K562 treated with DMSO at 1 percent for 12 hours (cell line): Measurements from ENCODE around the gene HCFC1R1. TPM values are rescaled to one million over a fixed set of nuclear protein-coding genes. Genes with fewer than 3 reads are reported as not detected.

Experiments used
- total RNA-seq: library from RNA; unstranded; fragments of 300-600 nt; gene quantifications from 2 replicates; pipeline ENCODE4 v1.2.3, GENCODE V29; 2022; ENCODE audit not compliant: insufficient read depth

Gene HCFC1R1, protein sequence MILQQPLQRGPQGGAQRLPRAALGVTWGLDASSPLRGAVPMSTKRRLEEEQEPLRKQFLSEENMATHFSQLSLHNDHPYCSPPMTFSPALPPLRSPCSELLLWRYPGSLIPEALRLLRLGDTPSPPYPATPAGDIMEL
- total RNA-seq: 26.3 and 32.4 TPM in 2 replicates

DNA sequence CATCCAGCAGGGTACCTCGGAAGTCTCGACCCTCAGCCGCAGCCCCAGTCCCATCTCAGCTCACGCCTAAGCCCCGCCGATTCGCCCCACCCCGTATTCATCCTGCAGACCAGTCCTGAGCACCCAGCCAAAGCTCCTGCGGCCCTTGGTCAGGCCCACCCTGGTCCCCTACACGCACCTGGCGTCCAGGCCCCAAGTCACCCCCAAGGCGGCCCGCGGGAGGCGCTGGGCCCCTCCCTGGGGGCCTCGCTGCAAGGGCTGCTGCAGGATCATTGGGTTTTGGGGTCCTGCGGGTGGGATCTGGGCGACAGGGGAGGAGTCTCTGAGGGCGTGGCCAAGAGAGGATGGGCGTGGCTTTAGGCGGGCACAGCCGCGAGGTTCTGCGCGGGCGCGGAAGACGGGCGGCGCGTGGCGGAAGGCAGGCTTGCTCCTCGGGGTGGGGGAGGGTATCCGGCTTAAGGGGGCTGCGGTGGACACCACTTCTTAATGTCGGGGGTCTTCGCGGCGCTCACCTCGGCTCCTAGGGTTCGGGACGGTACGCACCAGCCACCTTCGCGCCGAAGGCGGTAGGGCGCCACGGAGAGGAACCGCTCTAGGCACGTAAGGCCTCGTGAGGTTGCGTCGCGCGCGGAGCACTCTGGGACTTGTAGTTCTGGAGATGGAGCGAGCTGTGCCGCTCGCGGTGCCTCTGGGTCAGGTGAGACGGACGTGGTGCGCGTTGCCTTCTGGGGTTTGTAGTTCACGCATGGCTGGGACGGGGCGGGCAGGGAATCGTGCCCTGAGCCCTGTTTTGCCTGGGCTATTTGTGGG, at the start of gene HCFC1R1, which contains the start of gene THOC6:
Gene HCFC1R1, minus strand, starts transcription at position 274 of the 810 bp plus-strand sequence. Its CDS starts 1 bp downstream, at position 273.
Gene THOC6, plus strand, starts transcription at position 367 of the 810 bp plus-strand sequence. Its CDS starts 292 bp downstream, at position 659.

DNA sequence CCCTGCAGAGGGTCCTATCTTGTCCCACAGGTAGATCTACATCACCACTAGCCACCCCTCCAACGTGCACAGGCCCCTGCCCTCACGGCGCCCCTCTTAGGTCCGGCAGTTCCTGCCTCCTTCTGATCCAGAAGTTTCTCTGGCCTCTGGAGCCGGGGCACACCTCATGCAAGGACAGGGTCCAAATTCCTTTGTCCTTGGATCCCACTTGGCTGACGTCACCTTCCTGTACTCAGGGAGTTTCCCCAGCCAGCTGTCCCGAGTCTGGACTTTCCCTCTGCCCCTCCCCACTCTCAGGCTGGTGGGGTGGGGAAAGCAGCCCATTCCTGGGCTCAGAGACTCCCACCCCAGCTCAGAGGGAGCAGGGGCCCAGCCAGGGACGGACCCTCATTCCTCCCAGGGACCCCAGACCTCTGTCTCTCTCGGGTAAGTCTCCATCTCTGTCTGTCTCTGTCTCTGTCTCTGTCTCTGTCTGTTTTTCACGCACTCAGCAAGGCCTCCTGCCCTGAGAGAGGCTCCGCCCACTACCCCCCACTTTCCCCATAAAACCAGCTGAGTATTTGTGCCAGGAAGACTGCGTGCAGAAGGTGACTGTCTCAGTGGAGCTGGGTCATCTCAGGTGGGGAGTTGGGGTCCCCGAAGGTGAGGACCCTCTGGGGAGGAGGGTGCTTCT, 41.5 kb upstream of the HCFC1R1 start, which contains the start of gene IL32:
Gene IL32, plus strand, starts transcription at position 572 of the 673 bp plus-strand sequence. CDS start 172 bp downstream, outside the sequence.

DNA sequence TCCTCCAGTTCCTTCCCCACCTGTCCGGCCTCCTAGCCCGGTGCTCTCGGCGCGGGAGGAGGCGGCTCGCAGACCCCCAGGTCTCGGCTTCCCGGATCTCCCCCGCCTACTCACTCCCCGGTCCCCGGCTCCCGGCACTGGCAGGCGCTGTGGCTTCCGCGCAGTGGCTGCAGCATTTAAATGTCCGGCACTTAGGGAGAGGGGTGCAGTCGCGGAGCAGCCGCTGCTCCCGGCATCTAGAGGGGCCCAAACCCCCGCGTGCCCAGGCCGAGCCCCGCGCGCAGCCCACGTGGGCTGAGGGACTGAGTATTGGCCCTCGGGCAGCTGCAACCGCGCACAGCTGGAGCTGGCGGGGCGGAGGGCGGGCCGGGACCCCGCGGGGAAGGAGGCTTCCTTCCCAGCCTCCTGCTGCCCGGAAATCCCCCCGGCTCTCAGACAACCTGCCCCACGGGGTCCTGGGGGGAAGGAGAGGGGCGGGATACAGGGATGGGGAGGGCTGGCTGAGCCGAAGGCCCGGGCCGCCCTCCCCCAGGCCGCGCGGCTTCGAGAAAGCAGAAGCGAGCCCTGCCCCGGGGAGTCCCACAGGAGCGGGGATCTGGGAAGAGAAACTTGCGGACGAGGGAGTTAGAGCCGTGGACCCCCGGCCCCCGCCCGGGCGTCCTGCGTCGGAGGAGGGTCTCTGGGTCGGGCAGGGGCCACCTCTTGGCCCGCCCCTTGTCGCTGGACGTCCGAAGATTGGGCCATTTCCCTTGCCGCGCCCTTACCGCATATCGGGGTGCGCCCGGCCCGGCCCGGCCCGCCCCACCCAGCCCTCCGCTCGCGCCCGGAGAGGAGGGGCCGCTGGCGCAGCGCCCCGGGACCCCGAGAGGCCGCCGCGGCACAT, 22.3 kb upstream of the HCFC1R1 start, which contains the start of gene MMP25:
Gene MMP25, plus strand, starts transcription at position 804 of the 883 bp plus-strand sequence. CDS start 357 bp downstream, outside the sequence.

DNA sequence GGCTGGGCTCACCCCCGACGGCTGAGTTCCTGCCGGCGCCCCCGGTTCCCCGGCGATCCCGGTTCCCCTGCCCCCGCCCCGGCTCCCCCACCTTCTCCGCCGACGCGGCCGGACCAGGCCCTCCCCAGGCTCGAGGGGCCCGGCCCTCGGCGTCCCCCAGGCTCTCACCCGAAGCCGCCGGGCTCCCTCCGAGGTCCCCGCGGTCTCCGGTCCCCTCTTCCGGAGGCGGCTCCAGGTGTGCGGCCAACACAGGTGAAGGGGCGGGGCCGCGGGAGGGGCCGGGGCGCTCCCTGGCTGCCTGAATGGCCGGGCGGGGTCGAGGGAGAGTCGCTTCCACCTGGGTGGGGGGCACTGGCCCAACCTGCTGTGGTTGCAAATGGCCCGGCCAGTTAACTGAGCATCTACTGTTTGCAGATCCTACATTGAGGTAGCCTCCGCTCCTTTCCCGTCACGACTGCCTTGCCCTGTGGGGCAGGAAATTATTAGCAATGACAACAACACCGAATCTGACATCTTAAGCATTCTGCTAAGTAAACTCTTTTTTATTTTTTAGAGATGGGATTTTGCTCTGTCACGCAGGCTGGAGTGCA, 13.1 kb upstream of the HCFC1R1 start, which contains the start of gene BICDL2:
Gene BICDL2, minus strand, starts transcription at position 219 of the 590 bp plus-strand sequence. CDS start 1,448 bp downstream, outside the sequence.

DNA sequence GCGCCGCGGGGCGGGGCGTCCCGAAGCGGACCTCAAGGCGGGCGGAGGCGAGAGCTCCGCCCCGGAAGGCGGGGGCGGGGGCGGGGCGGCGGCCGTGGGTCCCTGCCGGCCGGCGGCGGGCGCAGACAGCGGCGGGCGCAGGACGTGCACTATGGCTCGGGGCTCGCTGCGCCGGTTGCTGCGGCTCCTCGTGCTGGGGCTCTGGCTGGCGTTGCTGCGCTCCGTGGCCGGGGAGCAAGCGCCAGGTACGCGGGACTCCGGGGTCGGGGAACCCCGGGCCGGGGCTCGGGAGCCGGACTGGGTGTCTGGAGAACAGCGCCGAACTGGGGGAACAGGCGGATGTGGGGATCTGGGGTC, 3.5 kb downstream of the HCFC1R1 start, which contains the start of gene TNFRSF12A:
Gene TNFRSF12A, plus strand, starts transcription at position 122 of the 357 bp plus-strand sequence. Its CDS starts 30 bp downstream, at position 152.

DNA sequence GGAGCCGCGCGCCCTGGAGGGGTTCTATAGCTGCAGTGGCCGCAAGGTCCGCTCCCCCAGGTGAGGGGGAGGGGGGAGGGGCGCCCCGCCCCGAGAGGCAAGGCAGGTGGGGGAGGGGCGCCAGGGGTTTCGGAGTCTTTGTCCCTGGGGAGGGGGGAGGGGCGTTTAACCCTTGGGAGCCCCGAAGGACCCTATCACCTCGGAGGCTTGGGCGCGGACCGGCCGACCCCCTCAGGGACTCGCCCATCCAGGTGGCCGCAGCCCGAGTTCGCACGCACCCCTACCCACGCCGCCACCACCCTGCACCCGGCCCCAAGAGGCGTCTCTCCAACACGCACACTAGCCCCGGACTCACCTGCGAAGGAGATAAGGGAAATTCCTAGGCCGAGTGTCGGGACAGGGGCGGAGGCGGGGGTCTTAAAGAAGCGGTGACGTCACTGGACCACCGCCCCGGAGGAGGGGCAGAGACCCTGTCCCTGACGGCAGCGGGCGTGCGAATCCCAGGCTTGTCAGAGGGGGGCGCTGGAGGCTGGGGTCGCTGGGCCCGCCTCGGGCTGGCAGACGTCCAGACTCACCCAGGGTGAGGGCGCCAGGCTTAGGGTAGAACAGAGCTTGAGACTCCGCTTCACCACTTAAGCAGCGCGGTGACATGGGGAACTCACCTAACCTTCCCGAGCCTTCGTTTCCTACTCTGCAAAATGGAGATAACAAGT, 5.8 kb downstream of the HCFC1R1 start, which contains the start of gene CLDN6:
Gene CLDN6, minus strand, starts transcription at position 390 of the 713 bp plus-strand sequence. CDS start 2,162 bp downstream, outside the sequence.

DNA sequence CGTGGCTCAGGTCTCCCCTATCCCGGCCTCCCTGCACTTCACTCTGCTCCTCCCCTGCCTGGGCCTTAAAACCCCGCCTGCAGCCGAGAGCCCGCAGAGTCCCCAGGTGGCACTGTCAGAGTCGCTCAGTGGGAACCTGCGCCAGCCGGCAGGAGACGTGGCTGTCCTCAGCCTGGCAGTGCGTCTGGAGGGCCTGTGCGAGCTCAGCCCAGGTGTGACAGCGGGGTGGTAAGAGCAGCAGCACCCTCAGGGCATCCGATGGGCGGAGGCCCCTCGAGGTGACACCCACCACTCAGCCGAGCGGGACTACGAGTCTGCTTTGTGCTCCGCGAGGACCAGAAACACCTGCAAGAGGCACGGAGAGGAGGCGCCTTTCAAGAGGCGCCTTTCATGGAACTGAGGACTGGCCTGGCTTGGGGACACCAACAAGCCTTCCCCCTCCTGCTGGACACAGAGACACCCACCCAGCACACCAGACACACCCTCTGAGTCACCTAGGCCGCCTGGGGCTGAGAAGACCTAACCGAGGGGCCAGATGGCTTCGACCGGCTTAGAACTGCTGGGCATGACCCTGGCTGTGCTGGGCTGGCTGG, 10.8 kb downstream of the HCFC1R1 start, which contains the start of gene CLDN9:
Gene CLDN9, plus strand, starts transcription at position 96 of the 593 bp plus-strand sequence. Its CDS starts 440 bp downstream, at position 536.

DNA sequence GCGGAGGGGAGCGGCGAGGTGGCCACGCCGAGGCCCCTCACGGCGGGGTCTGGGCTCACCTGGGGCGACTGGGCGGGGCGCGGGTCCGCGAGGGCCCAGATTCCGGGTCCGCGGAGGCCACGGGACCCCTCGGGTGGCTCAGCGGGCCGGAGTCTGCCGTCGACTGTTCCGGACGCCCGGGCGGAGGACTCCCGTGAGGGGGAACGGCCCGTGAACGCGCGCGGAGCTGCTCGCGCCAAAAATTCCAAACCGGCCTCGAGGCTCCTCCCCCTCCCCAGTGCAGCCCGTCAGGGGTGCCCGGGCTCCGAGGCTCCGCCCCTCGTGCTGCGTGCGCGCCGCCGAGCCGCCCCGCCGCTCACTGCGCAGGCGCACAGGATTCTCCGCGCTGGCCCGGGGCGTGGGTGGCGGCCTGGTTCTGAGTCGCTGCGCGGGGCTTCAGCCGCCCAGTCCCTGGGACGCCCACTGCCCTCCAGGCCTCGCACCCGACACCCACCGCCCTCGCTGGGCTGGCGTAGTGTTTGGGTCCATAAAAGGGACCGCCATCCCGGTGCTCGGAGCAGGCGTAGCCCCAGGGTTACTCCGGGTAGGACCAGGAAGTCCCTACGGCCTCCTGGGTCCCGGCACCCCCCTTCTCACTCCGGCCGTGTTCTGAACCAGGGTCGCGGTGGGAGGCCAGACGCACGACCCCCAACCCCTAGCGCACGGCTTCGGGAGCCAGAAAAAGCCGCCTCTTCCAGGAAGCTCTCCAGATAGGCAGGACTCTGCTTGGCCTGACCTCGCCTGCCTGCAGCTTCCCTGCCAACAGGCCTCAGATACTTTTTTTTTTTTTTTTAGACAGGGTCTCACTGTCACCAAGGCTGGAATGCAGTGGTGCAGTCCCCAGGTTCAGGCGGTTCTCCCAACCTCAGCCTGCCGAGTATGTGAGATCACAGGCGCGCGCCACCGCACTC, 43.2 kb downstream of the HCFC1R1 start, which contains the start of gene PKMYT1:
Gene PKMYT1, minus strand, starts transcription at position 220 of the 950 bp plus-strand sequence. CDS start 789 bp downstream, outside the sequence.

Other genes with a start within 250 kb of the HCFC1R1 start
- gene ELOB, start 246.7 kb downstream of the HCFC1R1 start, total RNA-seq: 243 and 416 TPM in 2 replicates
- not detected in 2 replicates for gene PRSS33, start 236.4 kb downstream of the HCFC1R1 start, total RNA-seq
- gene PRSS41, start 225.5 kb downstream of the HCFC1R1 start, total RNA-seq: not detected in 2 replicates
- gene PRSS21, start 206.7 kb downstream of the HCFC1R1 start, total RNA-seq: 71.2 and 81.6 TPM in 2 replicates
- 1.7 TPM in 1 of 2 replicates, not detected in the other for gene ZG16B, start 193.6 kb downstream of the HCFC1R1 start, total RNA-seq
- not detected in 2 replicates for gene PRSS22, start 165.8 kb downstream of the HCFC1R1 start, total RNA-seq
- 72.2 and 77.6 TPM in 2 replicates for gene FLYWCH2, start 140.7 kb downstream of the HCFC1R1 start, total RNA-seq
- gene FLYWCH1, start 112.0 kb downstream of the HCFC1R1 start, total RNA-seq: 41.5 and 48.1 TPM in 2 replicates
- 0.85 TPM in 1 of 2 replicates, not detected in the other for gene KREMEN2, start 59.7 kb downstream of the HCFC1R1 start, total RNA-seq
- gene PAQR4, start 54.6 kb downstream of the HCFC1R1 start, total RNA-seq: 15.8 and 27.8 TPM in 2 replicates
- gene PKMYT1, start 43.5 kb downstream of the HCFC1R1 start, total RNA-seq: 168 and 170 TPM in 2 replicates
- 4.1 and 6.9 TPM in 2 replicates for gene CLDN9, start 11.0 kb downstream of the HCFC1R1 start, total RNA-seq
- gene CLDN6, start 5.8 kb downstream of the HCFC1R1 start, total RNA-seq: not detected in 2 replicates
- gene TNFRSF12A, start 3.6 kb downstream of the HCFC1R1 start, total RNA-seq: 33.0 and 33.7 TPM in 2 replicates
- gene THOC6, start 93 bp upstream of the HCFC1R1 start, total RNA-seq: 32.1 and 41.7 TPM in 2 replicates
- gene BICDL2, start 13.0 kb upstream of the HCFC1R1 start, total RNA-seq: not detected in 2 replicates
- gene MMP25, start 22.6 kb upstream of the HCFC1R1 start, total RNA-seq: not detected in 2 replicates
- gene IL32, start 41.7 kb upstream of the HCFC1R1 start, total RNA-seq: 10.0 and 14.9 TPM in 2 replicates
- not detected in 2 replicates for gene ZSCAN10, start 75.4 kb upstream of the HCFC1R1 start, total RNA-seq
- 22.5 and 22.7 TPM in 2 replicates for gene ZNF205, start 88.6 kb upstream of the HCFC1R1 start, total RNA-seq
- gene ZNF213, start 111.1 kb upstream of the HCFC1R1 start, total RNA-seq: 10.6 and 22.0 TPM in 2 replicates
- not detected in 2 replicates for gene OR1F1, start 164.3 kb upstream of the HCFC1R1 start, total RNA-seq
- 6.1 and 9.9 TPM in 2 replicates for gene ZNF200, start 211.2 kb upstream of the HCFC1R1 start, total RNA-seq
- gene MEFV, start 232.7 kb upstream of the HCFC1R1 start, total RNA-seq: not detected in 2 replicates